HCT116 (cell line): ENCODE results near the gene PGC. TPM values are rescaled to one million over a fixed set of nuclear protein-coding genes. Genes with fewer than 3 reads are reported as not detected.

Experiments
- ATF3 ChIP-seq: IDR thresholded peaks from 2 replicates; pipeline ENCODE4 v1.6.1; 2012
- CBX3 ChIP-seq: IDR thresholded peaks from 2 replicates; pipeline ENCODE4 v1.6.1; 2012; ENCODE audit warnings: low read depth
- CEBPB ChIP-seq: IDR thresholded peaks from 2 replicates; pipeline ENCODE4 v1.6.1; 2012; ENCODE audit warnings: low read depth
- EGR1 ChIP-seq: IDR thresholded peaks from 2 replicates; pipeline ENCODE4 v1.6.1; 2012; ENCODE audit warnings: low read depth
- FOSL1 ChIP-seq: IDR thresholded peaks from 2 replicates; pipeline ENCODE4 v1.6.1; 2012; ENCODE audit warnings: low read depth
- RAD21 ChIP-seq: IDR thresholded peaks from 2 replicates; pipeline ENCODE4 v1.6.1; 2012; ENCODE audit warnings: low read depth, mild to moderate bottlenecking
- SIN3A ChIP-seq: IDR thresholded peaks from 2 replicates; pipeline ENCODE4 v1.6.1; 2012; ENCODE audit warnings: low read depth
- YY1 ChIP-seq: IDR thresholded peaks from 2 replicates; pipeline ENCODE4 v1.6.1; 2011; ENCODE audit warnings: low read length, low read depth, moderate library complexity, mild to moderate bottlenecking; ENCODE audit not compliant: insufficient replicate concordance; ENCODE audit errors: extremely low read depth
- ZBTB33 ChIP-seq: IDR thresholded peaks from 2 replicates; pipeline ENCODE4 v1.6.1; 2011; ENCODE audit warnings: mild to moderate bottlenecking, low read length, moderate library complexity; ENCODE audit not compliant: insufficient replicate concordance; ENCODE audit errors: extremely low read depth
- ZFX ChIP-seq: fragments of 450-650 bp; IDR thresholded peaks from 2 replicates; pipeline ENCODE4 v1.6.1; 2017
- ZNF274 ChIP-seq: fragments of 200-500 bp; sonication (Bioruptor generic); IDR thresholded peaks from 2 replicates; pipeline ENCODE4 v1.6.1; 2014; ENCODE audit warnings: mild to moderate bottlenecking, low read depth, low read length, inconsistent platforms
- total RNA-seq: library from RNA; stranded (reverse); gene quantifications from one replicate; pipeline ENCODE4 v1.2.1, GENCODE V29; 2021; ENCODE audit not compliant: unreplicated experiment

The PGC gene
- total RNA-seq, 1 experiment from 2014 or later, result 1.2 TPM

GRCh38 chr6:41735427-41736185, 11.6 kb downstream of the PGC start, which contains the start of gene TFEB (continued):
- TF ChIP-seq CBX3 (no peak), ATF3 (no peak), YY1 (peak; percentile 80), RAD21 (peak; percentile 63), FOSL1 (no peak), SIN3A (0 out of 2 replicates have a peak, but pooled peaks have one; percentile 27), ZBTB33 (no peak), ZNF274 (no peak), CEBPB (no peak), EGR1 (no peak), ZFX (no peak)
